Loucy (cell line): ENCODE results near the gene DAP.

ENCODE experiments used
- EZH2phosphoT487 ChIP-seq: fragments of 200-600 bp; IDR thresholded peaks from 2 replicates; pipeline ENCODE4 v1.6.1; 2018; ENCODE audit warnings: antibody characterized with exemption, mild to moderate bottlenecking, moderate library complexity, borderline replicate concordance
- TF ChIP-seq, protein P1 (sequence below): fragments of 200-600 bp; sonication (generic); conservative IDR thresholded peaks from 2 replicates; pipeline ENCODE4 v1.5.1; 2014; ENCODE audit warnings: mild to moderate bottlenecking, antibody characterized with exemption, low read length

- TF ChIP-seq, protein P1, sequence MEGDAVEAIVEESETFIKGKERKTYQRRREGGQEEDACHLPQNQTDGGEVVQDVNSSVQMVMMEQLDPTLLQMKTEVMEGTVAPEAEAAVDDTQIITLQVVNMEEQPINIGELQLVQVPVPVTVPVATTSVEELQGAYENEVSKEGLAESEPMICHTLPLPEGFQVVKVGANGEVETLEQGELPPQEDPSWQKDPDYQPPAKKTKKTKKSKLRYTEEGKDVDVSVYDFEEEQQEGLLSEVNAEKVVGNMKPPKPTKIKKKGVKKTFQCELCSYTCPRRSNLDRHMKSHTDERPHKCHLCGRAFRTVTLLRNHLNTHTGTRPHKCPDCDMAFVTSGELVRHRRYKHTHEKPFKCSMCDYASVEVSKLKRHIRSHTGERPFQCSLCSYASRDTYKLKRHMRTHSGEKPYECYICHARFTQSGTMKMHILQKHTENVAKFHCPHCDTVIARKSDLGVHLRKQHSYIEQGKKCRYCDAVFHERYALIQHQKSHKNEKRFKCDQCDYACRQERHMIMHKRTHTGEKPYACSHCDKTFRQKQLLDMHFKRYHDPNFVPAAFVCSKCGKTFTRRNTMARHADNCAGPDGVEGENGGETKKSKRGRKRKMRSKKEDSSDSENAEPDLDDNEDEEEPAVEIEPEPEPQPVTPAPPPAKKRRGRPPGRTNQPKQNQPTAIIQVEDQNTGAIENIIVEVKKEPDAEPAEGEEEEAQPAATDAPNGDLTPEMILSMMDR, result no peak
- TF ChIP-seq EZH2phosphoT487, result no peak
Observed at GRCh38 chr5:10632110-10632761, 128.8 kb downstream of the DAP start.
